ENCODE results near the gene CRIM1.
A peak's percentile ranks its signal among the peaks of the same experiment; 100 is the strongest.

The CRIM1 gene

DNA sequence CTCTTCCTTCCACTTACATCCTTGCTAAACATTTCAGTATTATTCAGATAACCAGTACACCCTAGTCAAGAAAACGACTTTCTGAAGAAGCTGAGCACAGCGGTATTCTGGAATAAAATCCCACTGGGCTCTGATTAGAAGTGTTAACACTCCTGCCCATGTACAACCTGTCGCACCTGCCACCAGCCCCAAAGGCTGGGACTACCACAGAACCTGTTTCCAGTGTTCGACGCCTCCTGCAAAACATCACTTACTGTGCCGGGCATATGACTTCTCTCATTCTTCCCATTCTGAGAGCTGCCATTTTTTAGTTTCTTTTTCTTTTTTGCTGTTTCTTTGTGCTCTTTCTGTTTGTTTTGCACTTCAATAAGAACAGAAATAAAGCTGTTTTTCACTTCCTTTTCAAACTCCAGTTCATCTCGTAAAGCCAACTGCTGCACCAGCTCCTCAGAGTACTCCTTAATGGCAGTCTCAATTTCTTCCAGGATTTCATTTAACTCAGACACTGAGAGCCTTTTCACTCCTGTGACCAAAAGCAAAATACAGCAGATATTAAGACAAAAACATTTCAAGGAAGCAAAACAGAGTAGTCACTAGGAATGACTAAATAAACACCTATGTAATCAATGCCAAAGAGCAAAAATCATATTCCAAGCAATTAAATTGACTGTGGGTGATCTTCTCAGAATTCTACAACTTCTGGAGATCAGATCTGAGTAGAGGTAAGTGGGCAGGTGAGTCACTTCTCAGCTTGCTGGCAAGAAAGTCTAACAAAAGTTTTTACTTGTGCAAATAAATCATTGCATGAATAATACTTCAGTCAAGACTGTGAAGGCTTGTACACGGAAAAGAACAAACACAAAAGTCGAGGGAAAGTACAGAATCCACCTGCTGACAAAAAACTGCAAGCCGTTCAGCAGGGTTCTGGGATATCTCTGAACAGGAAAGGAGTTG is 223.0 kb downstream of the CRIM1 start:
- H3K4me3 ChIP-seq (ENCODE audit: low read length), result no peak overlapping the region
- no peak for DNase-seq (ENCODE audit: low read depth, low spot score)

GRCh38 chr2:36579297-36579664 is 223.7 kb downstream of the CRIM1 start:
- H3K4me3 ChIP-seq (ENCODE audit: low read length), result no peak overlapping the region
- DNase-seq (ENCODE audit: low read depth, low spot score), result no peak

- no peak overlapping the region for H3K4me3 ChIP-seq (ENCODE audit: low read length)
- no peak for DNase-seq (ENCODE audit: low read depth, low spot score)
Observed at GRCh38 chr2:36582538-36582937, 227.0 kb downstream of the CRIM1 start.

DNA sequence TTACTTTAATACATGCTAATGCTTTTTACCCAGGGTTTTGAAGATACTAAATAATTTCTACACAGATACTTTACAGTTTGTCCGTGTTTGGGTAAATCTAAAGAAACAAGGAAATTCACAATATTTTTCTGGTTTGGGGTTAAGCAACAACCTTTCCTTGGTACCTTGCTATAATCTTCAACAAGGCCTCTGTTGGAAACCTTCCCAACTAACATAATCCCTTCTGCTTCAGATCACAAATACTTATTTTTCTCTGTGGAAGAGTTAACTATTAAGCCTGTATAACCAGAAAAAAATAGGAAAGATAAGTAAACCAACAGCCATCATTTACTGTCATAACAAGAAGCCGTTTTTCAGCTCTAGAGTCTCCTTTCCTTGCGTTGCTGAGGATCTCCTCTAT is 227.4 kb downstream of the CRIM1 start:
- DNase-seq (ENCODE audit: low read depth, low spot score), result no peak
- H3K4me3 ChIP-seq (ENCODE audit: low read length), result no peak overlapping the region

GRCh38 chr2:36584148-36584794 is 228.7 kb downstream of the CRIM1 start:
- no peak for DNase-seq (ENCODE audit: low read depth, low spot score)
- no peak overlapping the region for H3K4me3 ChIP-seq (ENCODE audit: low read length)

GRCh38 chr2:36586672-36587071 is 231.1 kb downstream of the CRIM1 start:
- H3K4me3 ChIP-seq (ENCODE audit: low read length), result no peak overlapping the region
- no peak for DNase-seq (ENCODE audit: low read depth, low spot score)

DNA sequence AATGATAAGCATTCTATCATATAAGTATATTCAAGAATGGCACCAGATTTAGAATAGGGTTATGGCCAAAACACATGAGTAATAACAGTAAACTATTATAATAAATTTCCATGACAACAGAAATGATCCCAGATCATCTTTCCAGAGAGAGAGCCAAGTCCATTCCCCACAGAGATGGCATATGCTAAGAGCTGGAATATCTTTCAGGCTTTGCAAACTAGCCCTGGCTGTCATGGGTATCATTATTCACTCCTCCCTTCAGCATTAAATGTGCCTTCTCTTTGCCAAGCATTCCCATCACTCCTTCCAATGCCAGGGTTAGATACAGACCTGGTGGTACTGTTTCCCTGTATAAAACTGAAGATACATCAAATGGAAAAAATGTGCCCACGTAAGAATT is 231.5 kb downstream of the CRIM1 start:
- DNase-seq (ENCODE audit: low read depth, low spot score), result no peak
- H3K4me3 ChIP-seq (ENCODE audit: low read length), result no peak overlapping the region

DNA sequence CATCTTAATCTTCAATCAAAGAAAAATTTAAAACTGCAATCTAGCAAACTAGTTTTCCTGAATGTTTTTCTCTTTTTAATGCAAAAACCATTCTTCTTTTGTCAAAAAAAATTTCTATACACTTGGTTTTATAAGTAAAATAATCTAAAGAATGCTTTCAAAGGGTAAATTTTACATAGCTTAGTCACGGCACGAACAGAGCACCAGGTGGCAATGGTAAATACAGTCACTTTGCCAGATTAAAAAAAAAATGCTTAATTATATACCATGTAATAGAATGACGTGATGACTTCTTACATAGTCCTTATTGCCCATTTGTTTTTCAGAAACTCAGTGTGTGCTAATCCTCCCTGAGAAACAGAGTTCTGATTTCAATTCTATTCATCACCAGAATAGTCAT is 232.0 kb downstream of the CRIM1 start:
- no peak for DNase-seq (ENCODE audit: low read depth, low spot score)
- H3K4me3 ChIP-seq (ENCODE audit: low read length), result no peak overlapping the region

DNA sequence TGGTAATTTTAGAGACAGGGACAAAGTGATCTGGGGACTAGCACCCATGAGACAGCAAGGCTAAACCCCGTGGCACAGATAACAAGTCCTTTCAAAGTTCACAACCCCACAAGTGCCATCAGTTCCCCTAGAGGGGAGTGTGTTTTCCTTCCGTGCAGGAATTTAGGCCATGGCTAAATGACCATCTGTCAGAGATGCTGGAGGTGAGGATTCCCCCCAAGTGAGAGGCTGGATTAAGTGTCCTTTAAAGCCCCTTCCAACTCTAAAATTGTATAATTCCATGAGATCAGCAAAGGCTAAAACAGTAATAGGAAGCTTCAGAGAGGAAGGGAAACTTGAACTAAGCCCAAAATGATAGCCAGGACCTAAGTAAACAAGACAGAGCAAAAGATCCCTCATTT is 233.7 kb downstream of the CRIM1 start:
- H3K4me3 ChIP-seq (ENCODE audit: low read length), result no peak overlapping the region
- no peak for DNase-seq (ENCODE audit: low read depth, low spot score)

DNA sequence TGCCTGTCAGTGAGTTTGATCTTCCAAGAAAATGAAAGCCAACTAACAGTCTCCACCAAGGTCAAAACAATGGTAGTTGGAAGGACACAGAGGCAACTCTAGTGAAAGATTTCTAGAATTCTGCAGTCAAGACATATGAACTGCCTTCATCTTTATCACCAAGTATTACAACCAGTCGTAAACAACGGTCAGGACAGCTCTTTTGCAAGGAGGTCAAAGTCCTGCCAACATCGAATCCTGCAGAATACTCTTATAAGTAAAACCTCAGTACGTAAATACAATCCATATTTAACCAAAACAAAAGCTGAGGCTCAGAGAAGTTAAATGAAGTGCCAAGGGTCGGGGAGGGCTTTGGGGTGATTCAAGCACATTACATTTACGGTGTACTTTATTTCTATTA is 239.3 kb downstream of the CRIM1 start:
- no peak for DNase-seq (ENCODE audit: low read depth, low spot score)
- H3K4me3 ChIP-seq (ENCODE audit: low read length), result no peak overlapping the region

DNA sequence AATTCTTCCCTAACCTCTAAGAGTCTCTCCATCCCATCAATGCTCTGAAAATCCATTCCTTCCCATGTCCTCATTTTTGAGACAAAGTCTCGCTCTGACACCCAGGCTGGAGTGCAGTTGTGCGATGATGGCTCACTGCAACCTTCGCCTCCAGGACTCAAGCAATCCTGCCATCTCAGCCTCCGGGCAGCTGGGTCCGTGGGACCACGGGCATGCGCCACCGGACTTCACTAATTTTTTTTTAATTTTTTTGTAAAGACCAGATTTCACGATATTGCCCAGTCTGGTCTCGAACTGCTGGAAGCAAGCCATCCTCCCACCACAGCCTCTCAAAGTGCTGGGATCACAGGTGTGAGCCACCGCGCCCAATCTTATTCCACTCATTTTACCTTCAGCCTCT is 240.8 kb downstream of the CRIM1 start:
- no peak overlapping the region for H3K4me3 ChIP-seq (ENCODE audit: low read length)
- no peak for DNase-seq (ENCODE audit: low read depth, low spot score)

- peak overlapping the region; percentile 66 for H3K4me3 ChIP-seq (ENCODE audit: low read length)
- no peak for DNase-seq (ENCODE audit: low read depth, low spot score)
Observed at GRCh38 chr2:36597003-36597531, 241.5 kb downstream of the CRIM1 start.

DNA sequence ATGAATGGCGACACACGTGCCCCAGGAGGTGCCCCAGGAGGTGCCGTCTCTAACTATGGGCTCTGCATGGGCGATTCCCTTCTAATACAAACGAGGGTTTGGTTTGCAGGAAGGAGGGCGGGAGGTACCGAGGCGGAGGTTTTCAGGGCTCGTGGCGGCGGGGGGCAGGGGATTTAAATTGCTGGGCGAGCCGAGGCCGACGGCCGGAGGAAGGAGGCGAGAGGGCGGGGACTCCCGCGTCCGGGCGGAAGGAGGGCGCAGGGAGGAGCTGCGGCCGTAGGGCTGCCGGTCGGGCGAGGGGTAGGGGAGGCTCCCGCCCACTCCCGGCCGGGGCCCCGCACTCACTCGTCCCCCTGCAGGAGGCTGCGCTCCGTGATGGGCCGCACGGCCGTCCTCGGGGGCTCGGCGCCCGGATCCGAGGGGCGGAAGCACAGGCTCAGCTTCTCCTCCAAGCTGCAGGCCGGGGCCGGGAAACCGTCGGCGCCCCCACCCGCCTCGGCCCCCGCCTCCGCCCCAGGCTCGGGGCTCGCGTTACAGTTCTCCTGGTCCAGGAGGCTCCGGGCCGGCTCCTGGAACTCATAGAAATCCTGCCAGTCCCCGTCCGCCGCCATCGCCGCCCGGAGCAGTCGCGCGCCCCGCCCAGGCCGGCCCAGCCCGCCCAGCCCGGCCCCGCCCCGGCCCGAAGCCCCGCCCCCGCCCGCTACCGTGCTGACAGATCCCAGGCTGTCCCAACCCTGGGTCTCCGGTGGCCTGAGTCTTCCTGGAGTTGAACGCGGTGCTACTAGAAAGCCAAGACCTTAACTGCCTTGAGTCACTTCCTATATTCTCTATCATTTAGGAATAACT is 242.2 kb downstream of the CRIM1 start, which contains the start of gene FEZ2:
Gene FEZ2 (minus strand): TSS at position 637 of the 846 bp plus-strand sequence. CDS start 26 bp downstream, at position 611.
- peak within 1 kb of the TSS; percentile 66 for H3K4me3 ChIP-seq (ENCODE audit: low read length)
- peak; percentile 12 for DNase-seq (ENCODE audit: low read depth, low spot score)
